Measurements from ENCODE around the gene PROSER2.

DNA sequence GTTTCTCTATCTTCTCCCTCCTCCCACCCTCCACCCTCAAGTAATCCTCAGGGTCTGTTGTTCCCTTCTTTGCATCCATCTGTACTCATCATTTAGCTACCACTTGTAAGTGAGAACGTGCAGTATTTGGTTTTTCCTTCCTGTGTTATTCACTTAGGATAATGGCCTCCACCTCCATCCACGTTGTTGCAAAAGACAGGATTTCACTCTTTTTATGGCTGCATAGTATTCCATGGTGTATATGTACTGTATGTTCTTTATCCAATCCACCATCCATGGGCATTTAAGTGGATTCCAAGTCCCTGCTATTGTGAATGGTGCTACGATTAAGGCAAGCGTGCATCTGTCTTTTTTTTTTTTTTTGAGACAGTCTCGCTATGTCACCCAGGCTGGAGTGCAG is 72.4 kb downstream of the PROSER2 start:
- TF ChIP-seq, protein P1, sequence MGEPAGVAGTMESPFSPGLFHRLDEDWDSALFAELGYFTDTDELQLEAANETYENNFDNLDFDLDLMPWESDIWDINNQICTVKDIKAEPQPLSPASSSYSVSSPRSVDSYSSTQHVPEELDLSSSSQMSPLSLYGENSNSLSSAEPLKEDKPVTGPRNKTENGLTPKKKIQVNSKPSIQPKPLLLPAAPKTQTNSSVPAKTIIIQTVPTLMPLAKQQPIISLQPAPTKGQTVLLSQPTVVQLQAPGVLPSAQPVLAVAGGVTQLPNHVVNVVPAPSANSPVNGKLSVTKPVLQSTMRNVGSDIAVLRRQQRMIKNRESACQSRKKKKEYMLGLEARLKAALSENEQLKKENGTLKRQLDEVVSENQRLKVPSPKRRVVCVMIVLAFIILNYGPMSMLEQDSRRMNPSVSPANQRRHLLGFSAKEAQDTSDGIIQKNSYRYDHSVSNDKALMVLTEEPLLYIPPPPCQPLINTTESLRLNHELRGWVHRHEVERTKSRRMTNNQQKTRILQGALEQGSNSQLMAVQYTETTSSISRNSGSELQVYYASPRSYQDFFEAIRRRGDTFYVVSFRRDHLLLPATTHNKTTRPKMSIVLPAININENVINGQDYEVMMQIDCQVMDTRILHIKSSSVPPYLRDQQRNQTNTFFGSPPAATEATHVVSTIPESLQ (CRISPR knock-in tag; IDR thresholded peaks at IDR 0.05), result no peak
- no peak for TF ChIP-seq CREB1 (IDR thresholded peaks at IDR 0.05)
- TF ChIP-seq CREB1 (CRISPR knock-in tag; IDR thresholded peaks at IDR 0.05), result no peak
- TF ChIP-seq, protein P2, sequence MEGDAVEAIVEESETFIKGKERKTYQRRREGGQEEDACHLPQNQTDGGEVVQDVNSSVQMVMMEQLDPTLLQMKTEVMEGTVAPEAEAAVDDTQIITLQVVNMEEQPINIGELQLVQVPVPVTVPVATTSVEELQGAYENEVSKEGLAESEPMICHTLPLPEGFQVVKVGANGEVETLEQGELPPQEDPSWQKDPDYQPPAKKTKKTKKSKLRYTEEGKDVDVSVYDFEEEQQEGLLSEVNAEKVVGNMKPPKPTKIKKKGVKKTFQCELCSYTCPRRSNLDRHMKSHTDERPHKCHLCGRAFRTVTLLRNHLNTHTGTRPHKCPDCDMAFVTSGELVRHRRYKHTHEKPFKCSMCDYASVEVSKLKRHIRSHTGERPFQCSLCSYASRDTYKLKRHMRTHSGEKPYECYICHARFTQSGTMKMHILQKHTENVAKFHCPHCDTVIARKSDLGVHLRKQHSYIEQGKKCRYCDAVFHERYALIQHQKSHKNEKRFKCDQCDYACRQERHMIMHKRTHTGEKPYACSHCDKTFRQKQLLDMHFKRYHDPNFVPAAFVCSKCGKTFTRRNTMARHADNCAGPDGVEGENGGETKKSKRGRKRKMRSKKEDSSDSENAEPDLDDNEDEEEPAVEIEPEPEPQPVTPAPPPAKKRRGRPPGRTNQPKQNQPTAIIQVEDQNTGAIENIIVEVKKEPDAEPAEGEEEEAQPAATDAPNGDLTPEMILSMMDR (IDR thresholded peaks at IDR 0.05 in 2 of 3, conservative IDR thresholded peaks at IDR 0.05 in 1 of 3; ENCODE audit: insufficient read depth in 2 of 3, low read depth in 1 of 3, low read length in 3 of 3), result no peak
- TF ChIP-seq ZNF184 (CRISPR knock-in tag; IDR thresholded peaks at IDR 0.05), result no peak
- TF ChIP-seq PTBP1 (IDR thresholded peaks at IDR 0.05; ENCODE audit: low read depth, low read length), result no peak
